ENCODE data around the gene NDRG3.
"Not testable (repeated sequence)": the region's sequence is repeated elsewhere in the genome, so short reads cannot be mapped to it uniquely, and the experiment has no call there.

NDRG3 gene

DNA sequence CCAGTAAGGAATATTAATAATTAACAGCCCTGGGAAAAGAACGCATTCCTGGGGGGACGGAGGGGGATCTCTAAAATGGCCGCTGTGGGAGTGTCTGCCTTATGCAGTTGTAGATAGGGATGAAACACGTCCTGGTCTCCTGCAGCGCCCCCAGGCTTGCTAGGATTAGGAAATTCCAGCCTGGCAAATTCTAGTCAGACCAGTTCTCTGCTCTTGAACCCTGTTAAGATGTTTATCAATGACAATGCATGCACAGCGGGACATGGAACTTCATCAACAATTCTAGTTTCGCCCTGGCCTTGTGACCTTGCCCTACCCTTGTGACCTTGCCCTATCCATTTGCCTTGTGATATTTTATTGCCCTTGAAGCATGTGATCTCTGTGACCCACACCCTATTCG lies 50.4 kb downstream of the NDRG3 start:
- not testable (repeated sequence) for DNase-seq (ENCODE audit: low read depth in 3 of 3, low spot score in 1 of 3)

DNA sequence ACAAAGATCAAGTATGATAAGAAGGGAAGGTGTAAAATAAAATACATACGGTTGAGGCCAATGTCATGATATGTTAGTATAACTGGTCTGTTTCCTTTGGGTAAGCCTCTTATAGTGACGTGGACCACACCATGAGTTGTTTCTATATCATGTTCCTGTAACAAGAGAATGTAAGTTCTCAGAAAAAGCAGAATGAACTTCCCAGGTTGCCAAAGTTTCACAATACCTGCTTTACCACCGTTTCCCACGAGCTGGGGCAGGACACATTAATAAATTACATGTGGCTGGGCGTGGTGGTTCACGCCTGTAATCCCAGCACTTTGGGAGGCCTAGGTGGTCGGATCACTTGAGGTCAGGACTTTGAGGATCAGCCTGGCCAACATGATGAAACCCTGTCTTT lies 57.3 kb downstream of the NDRG3 start:
- DNase-seq (ENCODE audit: low read depth in 3 of 3, low spot score in 1 of 3), result no peak

DNA sequence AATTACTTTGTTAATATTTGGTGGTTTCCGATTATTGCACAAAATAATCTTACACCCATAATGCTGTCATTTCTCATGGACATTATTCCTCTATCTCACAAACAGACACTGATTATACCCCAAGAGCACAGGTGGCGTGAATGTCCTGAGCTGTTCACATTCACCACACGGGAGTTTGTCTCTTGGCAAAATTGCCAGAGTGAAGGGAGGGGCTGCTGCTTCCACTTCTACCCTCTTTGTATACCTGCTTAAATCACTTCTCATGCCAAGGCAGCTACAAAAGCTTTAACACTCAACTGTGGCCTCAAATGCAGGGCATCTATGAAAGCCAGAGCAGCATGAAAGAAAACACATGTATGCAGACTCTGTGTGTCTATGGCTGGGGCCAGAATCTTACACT lies 58.0 kb downstream of the NDRG3 start:
- no peak for DNase-seq (ENCODE audit: low read depth in 3 of 3, low spot score in 1 of 3)

DNA sequence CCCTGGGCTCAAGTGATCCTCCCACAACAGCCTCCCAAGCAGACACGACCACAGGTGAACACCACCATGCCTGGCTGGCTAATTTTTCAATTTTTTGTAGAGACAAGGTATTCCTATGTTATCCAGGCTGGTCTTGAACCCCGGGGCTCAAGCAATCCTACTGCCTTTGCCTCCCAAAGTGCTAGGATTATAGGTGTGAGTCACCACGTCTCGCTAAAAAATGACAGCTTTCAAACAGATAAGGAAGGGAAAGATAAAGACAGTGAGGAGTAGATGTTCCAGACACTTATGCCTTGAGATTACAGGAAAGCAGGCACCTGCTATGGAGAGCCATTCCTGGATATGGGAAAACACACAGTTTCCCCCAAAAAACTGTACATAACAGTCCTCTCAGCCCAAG lies 58.9 kb downstream of the NDRG3 start:
- no peak for DNase-seq (ENCODE audit: low read depth in 3 of 3, low spot score in 1 of 3)

DNA sequence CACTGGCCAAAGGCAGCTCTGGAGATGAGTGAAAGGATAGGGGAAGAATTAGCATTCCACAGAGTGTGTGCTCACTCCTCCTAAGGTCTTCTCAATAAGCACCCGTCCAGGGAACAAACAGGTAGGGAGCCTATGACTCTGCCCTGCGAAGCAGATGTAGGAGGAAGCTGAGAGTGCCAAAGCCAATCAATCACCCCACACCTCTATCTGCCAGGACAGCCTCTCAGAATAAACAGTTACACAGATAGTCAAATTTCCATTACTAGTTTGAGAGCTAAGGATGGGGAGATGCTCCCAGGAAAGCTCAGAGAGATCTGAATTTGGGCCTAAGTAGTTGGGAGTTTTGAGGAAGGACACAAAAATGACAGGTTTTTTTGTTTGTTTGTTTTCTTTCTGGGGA lies 59.4 kb downstream of the NDRG3 start:
- DNase-seq (ENCODE audit: low read depth in 3 of 3, low spot score in 1 of 3), result no peak

DNA sequence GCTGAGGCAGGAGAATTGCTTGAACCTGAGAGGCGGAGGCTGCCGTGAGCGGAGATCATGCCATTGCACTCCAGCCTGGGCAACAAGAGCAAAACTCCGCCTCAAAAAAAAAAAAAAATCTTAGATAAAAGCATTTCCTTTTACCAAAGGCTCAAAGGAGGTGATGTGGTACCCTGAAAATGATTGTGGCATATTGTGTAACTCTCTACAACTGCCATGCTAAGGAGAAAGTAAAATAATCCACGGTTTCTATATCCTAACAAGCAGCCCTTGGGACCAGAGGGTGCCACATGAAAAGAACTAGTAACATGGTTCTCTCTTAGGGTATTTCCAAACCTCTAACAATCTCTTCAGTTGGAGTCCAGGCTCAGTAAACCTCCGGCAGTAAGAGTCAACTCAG lies 61.1 kb downstream of the NDRG3 start:
- no peak for DNase-seq (ENCODE audit: low read depth in 3 of 3, low spot score in 1 of 3)

DNA sequence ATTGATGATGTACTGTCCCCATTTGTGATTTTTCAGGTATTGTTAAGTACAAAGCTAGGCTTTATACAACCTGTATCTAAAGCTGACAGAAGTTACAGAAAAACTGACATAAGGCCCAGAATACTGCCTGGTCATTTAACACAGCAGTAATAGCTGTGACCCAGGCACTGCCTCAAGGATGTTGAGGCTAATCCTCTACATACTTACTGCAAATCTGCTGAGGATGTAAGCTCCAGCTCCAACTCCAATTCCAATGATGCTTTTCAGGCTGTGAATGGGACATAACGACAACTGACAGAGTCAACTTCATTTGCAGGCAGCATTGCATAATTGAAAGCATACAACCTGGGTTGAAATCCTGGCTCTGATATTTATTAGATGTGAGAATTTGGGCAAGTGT lies 63.6 kb downstream of the NDRG3 start:
- DNase-seq (ENCODE audit: low read depth in 3 of 3, low spot score in 1 of 3), result no peak

DNA sequence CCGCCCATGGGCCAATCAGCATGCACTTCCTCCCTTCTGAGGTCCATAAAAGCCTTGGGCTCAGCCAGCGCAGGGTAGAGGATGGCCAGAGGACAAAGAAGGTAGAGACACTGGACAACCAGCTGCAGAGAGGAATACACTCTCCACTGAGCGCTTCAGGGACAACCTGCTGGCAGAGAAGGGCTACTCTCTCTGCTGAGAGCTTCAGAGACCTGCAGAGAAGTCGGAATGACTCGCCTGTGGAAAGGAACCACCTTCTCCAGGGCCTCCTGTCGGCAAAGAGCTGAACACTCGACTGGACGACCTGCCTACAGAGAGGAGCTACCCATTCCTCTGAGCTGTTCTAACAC lies 68.5 kb downstream of the NDRG3 start:
- DNase-seq (ENCODE audit: low read depth in 3 of 3, low spot score in 1 of 3), result no peak

DNA sequence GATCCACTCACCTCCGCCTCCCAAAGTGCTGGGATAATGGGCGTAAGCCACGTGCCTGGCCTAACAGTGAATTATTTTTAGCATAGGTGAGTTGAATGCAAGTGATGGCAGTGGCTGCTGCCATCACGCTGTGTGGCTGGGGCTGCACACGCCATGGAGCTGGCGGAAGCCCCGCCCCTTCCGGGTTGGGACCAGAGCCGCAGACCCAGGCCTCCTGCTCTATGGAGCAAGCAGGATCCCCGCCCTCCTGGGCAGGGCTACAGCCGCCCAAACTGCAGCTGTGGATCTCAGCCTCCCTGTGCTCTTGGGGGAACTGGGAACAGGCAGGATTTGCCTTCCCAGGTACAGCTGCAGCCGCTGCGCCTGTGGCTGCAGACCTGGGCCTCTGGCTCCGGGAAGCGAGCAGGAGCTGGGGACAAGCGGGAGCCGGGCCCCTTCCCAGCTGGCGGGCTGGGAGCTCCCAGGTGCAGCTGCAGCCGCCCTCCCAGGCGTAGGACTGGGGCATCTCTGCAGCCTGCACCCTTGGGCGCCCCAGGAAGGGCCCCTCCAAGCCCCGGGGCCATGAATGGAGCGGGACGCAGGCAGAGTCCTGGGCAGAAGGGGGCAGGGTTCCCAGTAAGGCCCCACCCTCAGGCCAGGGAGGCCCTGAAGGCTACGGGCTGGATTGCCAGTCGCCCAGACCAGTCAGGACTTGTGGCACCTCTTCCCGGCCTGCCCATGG lies 69.0 kb downstream of the NDRG3 start:
- DNase-seq (ENCODE audit: low read depth in 3 of 3, low spot score in 1 of 3), result no peak

DNA sequence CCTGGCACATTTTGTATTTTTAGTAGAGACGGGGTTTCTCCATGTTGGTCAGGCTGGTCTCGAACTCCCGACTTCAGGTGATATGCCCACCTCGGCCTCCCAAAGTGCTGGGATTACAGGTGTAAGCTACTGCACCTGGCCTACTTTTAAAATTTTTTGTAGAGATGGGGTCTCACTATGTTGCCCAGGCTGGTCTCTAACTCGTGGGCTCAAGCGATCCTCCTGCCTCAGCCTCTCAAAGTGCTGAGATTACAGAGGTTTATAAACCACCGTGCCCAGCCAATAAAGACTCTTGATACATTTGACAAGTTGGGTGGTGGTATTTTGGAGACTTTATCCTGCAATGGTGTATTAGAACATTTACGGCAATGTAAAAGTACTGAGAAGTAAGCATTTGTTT lies 70.3 kb downstream of the NDRG3 start:
- DNase-seq (ENCODE audit: low read depth in 3 of 3, low spot score in 1 of 3), result not testable (repeated sequence)

DNA sequence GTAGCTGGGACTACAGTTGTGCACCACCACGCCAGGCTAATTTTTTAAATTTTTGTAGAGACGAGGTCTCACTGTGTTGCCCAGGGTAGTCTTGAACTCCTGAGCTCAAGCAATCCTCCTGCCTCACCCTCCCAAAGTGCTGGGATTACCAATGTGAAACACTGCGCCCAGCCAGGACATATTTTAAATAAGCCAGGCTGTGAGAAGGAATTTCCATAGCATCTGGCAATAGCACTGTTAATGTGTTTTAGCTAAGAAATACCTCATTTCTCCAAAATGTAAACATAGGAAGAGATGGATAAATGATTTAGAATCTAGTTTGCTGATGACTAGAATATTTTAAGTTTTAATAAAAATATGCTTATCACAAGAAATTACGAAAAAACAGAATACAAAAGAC lies 72.9 kb downstream of the NDRG3 start:
- no peak for DNase-seq (ENCODE audit: low read depth in 3 of 3, low spot score in 1 of 3)

DNA sequence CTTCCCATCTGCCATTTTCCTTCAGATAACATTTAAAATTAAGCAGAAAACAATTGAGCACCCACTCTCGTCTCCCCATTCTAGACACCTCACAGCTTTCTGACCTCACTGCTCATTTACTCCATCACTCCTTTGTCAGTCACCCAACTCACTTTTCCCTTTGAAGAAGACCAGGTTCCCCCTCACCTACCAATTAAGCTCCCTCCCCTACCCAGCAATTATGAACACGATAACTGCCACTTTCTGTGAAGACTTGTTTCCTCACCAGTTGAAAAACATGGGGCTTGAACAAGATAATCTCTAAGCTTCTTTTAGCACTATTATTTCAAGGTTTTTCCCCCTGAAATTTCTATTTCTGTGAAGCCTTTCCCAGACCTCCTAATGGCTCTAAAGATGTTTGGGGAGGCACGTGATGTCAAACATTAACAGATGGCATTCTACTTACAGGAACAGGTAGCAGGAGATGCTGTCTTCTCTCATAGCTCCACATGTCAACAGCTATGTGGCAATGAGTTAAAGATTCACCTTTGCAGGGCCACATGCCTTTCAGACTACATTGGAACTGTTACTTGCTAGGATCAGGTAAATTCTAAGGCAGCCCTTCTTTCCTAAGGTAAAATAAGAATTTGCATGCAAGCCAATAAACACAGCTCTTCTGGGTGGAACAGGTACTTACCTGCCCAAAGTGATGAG lies 75.1 kb downstream of the NDRG3 start:
- DNase-seq (ENCODE audit: low read depth in 3 of 3, low spot score in 1 of 3), result no peak

DNA sequence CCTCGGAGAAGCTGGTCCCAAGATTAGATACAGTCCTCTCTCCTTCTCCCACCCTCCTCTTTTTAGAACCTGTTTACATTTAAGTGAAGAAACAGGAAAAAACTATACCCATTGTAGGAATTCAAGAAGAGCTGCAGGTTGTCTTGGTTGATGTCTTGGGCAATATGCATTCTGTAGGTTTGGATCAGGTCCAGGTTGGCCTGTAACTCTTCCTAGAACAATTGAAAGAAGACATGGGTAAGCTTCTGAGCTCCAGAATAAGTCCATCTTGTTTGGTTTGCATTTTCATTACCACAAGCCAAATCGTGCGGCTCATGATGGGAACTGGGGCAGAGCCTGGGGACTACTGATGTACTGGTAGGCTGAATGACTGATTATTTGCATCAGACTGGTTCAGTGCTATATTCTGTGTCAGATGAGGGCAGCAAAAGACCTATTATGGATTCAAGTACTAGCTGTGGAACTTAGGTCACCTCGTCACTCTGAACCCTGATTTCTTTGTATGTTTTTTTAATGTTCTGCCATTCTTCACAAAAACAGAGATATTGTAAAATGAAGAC lies 79.6 kb downstream of the NDRG3 start:
- no peak for DNase-seq (ENCODE audit: low read depth in 3 of 3, low spot score in 1 of 3)

DNA sequence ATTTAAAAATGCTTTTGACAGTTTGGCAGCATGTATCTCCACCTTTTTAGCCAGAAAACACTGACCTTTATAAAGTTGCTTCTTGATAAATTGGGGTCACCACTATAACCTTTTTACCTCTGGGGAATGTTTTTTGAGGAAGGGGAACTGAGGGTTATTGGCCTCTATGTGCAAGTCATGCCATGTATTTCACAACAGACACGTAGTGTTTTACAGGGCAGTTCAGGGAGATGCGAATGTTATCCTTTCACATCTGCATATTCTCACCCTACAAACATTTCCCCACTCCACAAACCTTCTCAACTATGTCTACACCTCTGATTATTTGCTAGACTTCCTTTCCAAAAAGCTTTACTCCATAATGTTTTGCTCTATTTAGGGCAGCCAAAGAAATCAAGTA lies 82.9 kb downstream of the NDRG3 start:
- DNase-seq (ENCODE audit: low read depth in 3 of 3, low spot score in 1 of 3), result no peak

DNA sequence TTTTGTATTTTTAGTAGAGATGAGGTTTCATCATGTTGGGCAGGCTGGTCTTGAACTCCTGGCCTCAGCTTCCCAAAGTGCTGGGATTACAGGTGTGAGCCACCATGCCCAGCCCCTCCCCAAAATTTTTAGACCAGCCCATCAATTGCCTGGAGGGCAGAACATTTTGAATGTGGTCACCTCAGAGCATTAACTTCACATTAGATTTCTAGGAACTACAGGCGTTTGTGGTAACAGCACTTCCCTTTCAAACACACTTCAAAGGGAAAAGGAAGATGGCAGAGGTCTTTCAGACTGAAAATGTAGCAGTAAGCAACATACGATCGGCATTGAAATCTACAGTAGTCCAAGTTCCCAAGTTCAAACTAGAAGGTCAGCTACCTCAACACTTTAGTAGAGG lies 87.6 kb downstream of the NDRG3 start:
- no peak for DNase-seq (ENCODE audit: low read depth in 3 of 3, low spot score in 1 of 3)

DNA sequence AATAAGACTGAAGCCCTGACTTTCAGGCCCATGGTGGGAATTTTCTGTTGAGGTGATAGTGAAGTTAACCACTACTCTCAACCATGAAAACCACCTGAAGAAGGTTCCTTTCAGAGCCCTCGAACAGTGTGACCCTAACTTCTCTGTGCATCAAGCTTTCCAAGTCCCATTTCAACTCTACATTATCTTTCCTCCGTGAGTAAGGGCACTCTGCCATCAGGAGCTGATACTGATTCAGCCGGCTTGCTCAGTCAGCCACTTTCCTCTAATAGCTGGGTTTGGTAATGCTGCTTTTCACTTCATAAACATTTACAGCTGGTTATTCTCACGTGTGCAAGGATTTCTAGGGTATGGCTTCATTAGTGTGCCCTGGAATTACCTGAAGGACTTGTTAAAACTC lies 89.2 kb downstream of the NDRG3 start:
- no peak for DNase-seq (ENCODE audit: low read depth in 3 of 3, low spot score in 1 of 3)

DNA sequence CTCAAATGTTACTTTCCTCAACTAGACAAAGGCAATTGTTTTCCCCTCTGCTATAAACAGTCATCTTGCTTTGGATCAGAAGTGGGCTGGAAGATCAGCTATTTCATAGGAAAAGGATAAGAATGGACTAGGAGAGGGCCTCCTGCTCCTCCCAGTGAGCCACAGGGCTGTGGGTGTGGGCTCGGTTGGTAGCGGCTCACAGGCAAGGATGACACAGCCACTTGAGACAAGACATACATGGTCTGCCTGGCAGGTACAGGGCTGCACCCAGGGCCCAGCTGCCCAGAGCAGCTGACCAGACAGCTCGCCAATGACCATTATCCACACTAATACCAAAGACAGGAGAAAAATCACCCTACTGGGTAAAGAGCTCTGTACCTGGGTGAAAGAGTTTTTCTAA lies 90.9 kb downstream of the NDRG3 start:
- DNase-seq (ENCODE audit: low read depth in 3 of 3, low spot score in 1 of 3), result no peak

DNA sequence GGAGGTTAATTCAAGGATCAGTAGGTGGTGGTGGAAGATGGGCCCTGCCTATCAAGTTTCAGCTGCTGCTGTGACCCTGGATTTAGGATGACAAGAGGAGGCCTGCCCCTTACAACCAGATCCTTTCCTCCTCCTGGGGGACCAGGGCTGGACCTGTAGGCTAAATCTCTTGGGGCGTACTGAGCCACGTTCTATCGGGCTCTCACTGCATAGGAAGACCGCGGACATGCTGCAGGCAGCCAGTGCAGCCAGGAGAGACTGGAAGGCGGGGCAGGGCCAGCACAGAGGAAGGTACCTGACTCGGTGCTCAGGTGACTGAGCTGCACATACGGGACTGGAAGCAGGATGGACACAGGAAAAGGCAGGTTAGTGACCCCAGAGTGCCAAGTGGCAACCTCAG lies 91.4 kb downstream of the NDRG3 start:
- no peak for DNase-seq (ENCODE audit: low read depth in 3 of 3, low spot score in 1 of 3)

DNA sequence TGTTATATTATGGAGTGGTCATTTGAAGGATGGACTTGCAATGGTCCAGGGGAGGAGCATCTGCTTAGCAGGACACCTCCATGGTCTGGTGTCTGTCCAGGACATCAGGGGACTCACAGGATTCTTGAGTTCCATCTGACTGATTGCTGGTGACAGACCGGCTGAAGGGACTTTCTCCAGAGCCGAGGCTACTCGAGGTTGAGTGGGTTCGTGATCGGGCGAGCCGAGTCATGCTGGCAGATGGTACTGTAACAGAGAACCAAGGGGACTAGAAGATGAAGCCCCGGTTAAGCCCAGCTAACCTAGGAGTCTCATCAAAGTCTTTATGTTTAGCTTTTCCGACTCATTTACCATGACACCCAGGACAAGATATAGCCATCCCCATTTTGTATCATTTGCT lies 92.4 kb downstream of the NDRG3 start:
- no peak for DNase-seq (ENCODE audit: low read depth in 3 of 3, low spot score in 1 of 3)

DNA sequence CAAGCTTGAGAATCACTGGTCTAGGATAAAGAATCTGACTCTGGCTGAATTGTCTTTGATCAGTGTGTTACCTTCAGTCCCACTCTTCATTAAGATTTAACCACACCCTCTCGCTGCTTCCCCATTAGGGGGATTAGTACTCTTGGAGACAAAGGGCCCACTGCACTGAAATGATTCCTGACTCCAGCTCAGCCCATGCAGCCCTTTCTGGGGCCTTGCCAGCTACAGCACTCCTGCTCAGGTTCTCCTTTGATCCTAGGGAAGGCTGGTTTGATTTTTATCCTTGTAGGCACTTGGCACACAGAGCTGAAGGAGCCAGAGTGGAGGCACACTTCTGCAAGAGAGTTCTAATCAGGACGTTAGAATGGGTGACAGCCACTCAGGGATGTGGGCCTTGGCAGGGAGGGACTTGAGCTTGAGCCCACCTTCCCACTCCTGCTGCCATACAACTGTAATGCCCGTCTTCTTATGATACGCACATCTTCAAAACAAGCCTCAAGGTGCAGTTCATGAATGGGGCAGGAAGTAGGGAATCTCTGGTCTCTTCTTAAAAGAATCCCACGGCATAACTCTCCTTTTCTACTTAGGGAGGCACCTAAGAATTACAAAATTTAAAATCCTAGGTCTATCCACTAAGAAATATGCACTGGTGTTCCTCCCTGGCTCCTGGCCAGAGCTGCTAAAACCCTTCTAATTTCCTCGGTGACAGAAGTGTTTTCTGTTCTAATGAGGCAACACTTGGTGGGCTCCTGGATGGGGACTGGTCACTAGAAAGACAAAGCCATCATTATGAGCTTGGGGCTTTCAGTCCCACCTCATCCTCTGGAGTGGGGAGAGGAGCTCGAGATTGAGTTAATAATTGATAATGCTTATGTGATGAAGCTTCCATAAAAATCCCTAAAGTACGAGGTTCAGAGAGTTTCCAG lies 98.4 kb downstream of the NDRG3 start:
- no peak for DNase-seq (ENCODE audit: low read depth in 3 of 3, low spot score in 1 of 3)

DNA sequence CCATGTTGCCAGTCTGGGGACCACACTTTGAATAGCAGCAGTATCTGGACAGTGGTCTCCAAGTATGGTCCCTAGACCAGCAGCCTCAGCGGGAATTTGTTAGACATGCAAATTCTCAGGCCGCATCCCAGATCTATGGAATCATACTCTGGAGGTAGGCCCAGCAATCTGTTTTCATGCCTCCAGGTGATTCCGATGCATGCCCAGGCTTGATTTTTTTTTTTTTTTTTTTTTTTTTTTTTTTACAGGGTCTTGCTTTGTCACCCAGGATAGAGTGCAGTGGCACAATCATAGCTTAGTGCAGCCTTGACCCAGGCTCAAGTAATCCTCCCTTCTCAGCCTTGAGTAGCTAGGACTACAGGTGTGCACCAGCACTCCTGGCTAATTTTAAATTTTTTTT lies 99.2 kb downstream of the NDRG3 start:
- no peak for DNase-seq (ENCODE audit: low read depth in 3 of 3, low spot score in 1 of 3)

DNA sequence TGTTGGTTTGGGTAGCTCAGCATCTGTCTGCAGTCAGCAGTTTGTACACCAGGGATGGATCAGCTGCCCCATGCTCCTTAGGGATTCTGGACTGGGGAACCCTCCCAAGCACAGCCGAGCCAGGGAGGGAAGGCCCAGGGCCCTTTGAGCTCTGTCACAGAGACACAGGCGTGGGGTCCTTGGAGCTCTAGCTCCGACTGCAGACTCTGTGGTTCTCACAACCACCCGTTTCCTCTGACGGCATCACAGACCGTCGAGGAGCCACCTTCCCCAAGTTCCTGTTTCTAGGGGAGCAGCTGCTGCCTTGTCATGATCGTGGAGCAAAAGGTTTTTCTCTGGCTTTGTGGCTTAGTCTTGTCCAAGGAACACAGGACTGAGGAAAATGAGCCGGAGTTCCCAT lies 99.9 kb downstream of the NDRG3 start, which contains the start of gene SLA2:
Gene SLA2, minus strand, starts transcription at position 199 of the 400 bp plus-strand sequence. CDS start 4,861 bp downstream, outside the sequence.
- DNase-seq (ENCODE audit: low read depth in 3 of 3, low spot score in 1 of 3), result peak; percentile 8 to 43 (median 40)

Data from stimulated activated CD4-positive, alpha-beta T cell treated with anti-CD3 and anti-CD28 coated beads, TNF-alpha, amount 100 ng/mL, for 1 hour (primary cell).